HG03175 (cell line): ENCODE results near the gene UBTF.

ENCODE experiments used
- ATAC-seq: cut with Tn5 transposase; IDR thresholded peaks from one replicate; pipeline ENCODE4 v1.9.1; 2021; ENCODE audit warnings: mild to moderate bottlenecking, moderate library complexity; ENCODE audit not compliant: unreplicated experiment

UBTF gene

GRCh38 chr17:44219616-44220212, at the start of gene UBTF:
TSS of gene UBTF (minus strand) at chr17:44219675. CDS start at chr17:44218229, 1,446 bp downstream.
- ATAC-seq, result peak; percentile 11

- ATAC-seq, result no peak
Observed at GRCh38 chr17:44268709-44269534, 49.4 kb upstream of the UBTF start.

- no peak for ATAC-seq
Observed at GRCh38 chr17:44267818-44268490, 48.5 kb upstream of the UBTF start, which contains the start of gene SLC4A1. TSS of gene SLC4A1 (minus strand) at chr17:44268135. CDS start at chr17:44262866, 5,269 bp downstream.

GRCh38 chr17:44267165-44267455, 47.6 kb upstream of the UBTF start:
- no peak for ATAC-seq

- ATAC-seq, result no peak
Observed at GRCh38 chr17:44266402-44267164, 47.1 kb upstream of the UBTF start.

- ATAC-seq, result no peak
Observed at GRCh38 chr17:44263345-44263902, 43.9 kb upstream of the UBTF start.

- ATAC-seq, result no peak
Observed at GRCh38 chr17:44262654-44263225, 43.3 kb upstream of the UBTF start.

GRCh38 chr17:44260296-44260695, 40.8 kb upstream of the UBTF start:
- no peak for ATAC-seq

GRCh38 chr17:44258811-44259351, 39.4 kb upstream of the UBTF start:
- ATAC-seq, result no peak

GRCh38 chr17:44257815-44258760, 38.6 kb upstream of the UBTF start:
- no peak for ATAC-seq

- no peak for ATAC-seq
Observed at GRCh38 chr17:44256671-44257070, 37.2 kb upstream of the UBTF start.

- no peak for ATAC-seq
Observed at GRCh38 chr17:44255915-44256314, 36.4 kb upstream of the UBTF start.

- no peak for ATAC-seq
Observed at GRCh38 chr17:44254361-44255095, 35.1 kb upstream of the UBTF start.

GRCh38 chr17:44253006-44253405, 33.5 kb upstream of the UBTF start:
- ATAC-seq, result no peak

- ATAC-seq, result no peak
Observed at GRCh38 chr17:44251062-44251461, 31.6 kb upstream of the UBTF start.

- no peak for ATAC-seq
Observed at GRCh38 chr17:44249501-44250246, 30.2 kb upstream of the UBTF start.

- ATAC-seq, result no peak
Observed at GRCh38 chr17:44247876-44248736, 28.6 kb upstream of the UBTF start.
